Esophagus squamous epithelium (tissue), 4 donors: ENCODE measurements around the gene NMRAL1.

ENCODE experiments used
- CTCF ChIP-seq, 6 experiments: fragments of 450-650 bp in 4 of 6; fragments of 200-600 bp in 2 of 6; sonication (generic) in 2 of 6; IDR thresholded peaks; one replicate each; pipeline ENCODE4 v1.5.1; 2016 to 2019; ENCODE audit warnings: antibody characterized with exemption in 6 of 6, mild to moderate bottlenecking in 4 of 6, moderate library complexity in 4 of 6
- POLR2A ChIP-seq, 4 donors: fragments of 450-650 bp; IDR thresholded peaks; one replicate each; pipeline ENCODE4 v1.6.1; 2017; ENCODE audit warnings: antibody characterized with exemption in 4 of 4, mild to moderate bottlenecking in 4 of 4, moderate library complexity in 3 of 4

GRCh38 chr16:4495766-4496165, 21.3 kb upstream of the NMRAL1 start:
- no peak for TF ChIP-seq POLR2A (IDR thresholded peaks at IDR 0.05)
- no peak for TF ChIP-seq CTCF (IDR thresholded peaks at IDR 0.05)
